ENCODE data around the gene CD2. TPM values are rescaled to one million over a fixed set of nuclear protein-coding genes. Genes with fewer than 3 reads are reported as not detected.

The CD2 gene
- total RNA-seq, 1 experiment from 2014 or later, result 0.10 TPM

- TF ChIP-seq, protein P1, sequence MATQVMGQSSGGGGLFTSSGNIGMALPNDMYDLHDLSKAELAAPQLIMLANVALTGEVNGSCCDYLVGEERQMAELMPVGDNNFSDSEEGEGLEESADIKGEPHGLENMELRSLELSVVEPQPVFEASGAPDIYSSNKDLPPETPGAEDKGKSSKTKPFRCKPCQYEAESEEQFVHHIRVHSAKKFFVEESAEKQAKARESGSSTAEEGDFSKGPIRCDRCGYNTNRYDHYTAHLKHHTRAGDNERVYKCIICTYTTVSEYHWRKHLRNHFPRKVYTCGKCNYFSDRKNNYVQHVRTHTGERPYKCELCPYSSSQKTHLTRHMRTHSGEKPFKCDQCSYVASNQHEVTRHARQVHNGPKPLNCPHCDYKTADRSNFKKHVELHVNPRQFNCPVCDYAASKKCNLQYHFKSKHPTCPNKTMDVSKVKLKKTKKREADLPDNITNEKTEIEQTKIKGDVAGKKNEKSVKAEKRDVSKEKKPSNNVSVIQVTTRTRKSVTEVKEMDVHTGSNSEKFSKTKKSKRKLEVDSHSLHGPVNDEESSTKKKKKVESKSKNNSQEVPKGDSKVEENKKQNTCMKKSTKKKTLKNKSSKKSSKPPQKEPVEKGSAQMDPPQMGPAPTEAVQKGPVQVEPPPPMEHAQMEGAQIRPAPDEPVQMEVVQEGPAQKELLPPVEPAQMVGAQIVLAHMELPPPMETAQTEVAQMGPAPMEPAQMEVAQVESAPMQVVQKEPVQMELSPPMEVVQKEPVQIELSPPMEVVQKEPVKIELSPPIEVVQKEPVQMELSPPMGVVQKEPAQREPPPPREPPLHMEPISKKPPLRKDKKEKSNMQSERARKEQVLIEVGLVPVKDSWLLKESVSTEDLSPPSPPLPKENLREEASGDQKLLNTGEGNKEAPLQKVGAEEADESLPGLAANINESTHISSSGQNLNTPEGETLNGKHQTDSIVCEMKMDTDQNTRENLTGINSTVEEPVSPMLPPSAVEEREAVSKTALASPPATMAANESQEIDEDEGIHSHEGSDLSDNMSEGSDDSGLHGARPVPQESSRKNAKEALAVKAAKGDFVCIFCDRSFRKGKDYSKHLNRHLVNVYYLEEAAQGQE (IDR thresholded peaks at IDR 0.05; ENCODE audit: insufficient read depth in 1 of 2, low read depth in 2 of 2, low read length in 1 of 2), result no peak
- no peak for TF ChIP-seq SIN3A (IDR thresholded peaks at IDR 0.05; ENCODE audit: borderline replicate concordance, insufficient read depth, low read depth, low read length)
- TF ChIP-seq POLR2AphosphoS5 (IDR thresholded peaks at IDR 0.05; ENCODE audit: low read depth, low read length), result no peak
- TF ChIP-seq CTCF (IDR thresholded peaks at IDR 0.05), result no peak
- TF ChIP-seq TCF7L2 (IDR thresholded peaks at IDR 0.05; ENCODE audit: low read depth, low read length), result no peak
- ATAC-seq (no peak), DNase-seq (ENCODE audit: low read depth, low spot score) (no peak)
- POLR2A ChIA-PET, result no interaction called here
- Histone ChIP-seq H3K4me3 (ENCODE audit: low read depth in 2 of 2, low read length in 2 of 2) (no peak overlapping the region), H3K27ac (ENCODE audit: low read length) (no peak overlapping the region), H3K9me3 (ENCODE audit: control insufficient read depth, insufficient read depth, low read depth, low read length) (no peaks in the 10 kb centered on the region), H3K27me3 (ENCODE audit: control insufficient read depth, insufficient read depth, low read length) (no peaks in the 10 kb centered on the region; the same call in 1 of the 2 replicates), H3K36me3 (ENCODE audit: control insufficient read depth, insufficient read depth, low read length) (no peaks in the 10 kb centered on the region), H3K4me1 (ENCODE audit: control insufficient read depth, insufficient read depth, low read length) (no peaks in the 10 kb centered on the region)
- CTCF ChIA-PET, result no interaction called here
- intact Hi-C loops (cut with micrococcal nuclease; ENCODE audit: unreplicated experiment) (loop anchor here (5.0 kb wide), 1 partner anchor 326 kb away; no protein-coding TSS in a partner anchor), in situ Hi-C loops (cut with HindIII; ENCODE audit: low pct_unique_long_range_greater_than_20kb, low sequenced_read_pairs) (no loop called here)
- no TSS peak for BruUV-seq (replicated peaks)
These were observed 22.8 kb upstream of the CD2 start for GRCh38 chr1:116731439-116731838.

DNA sequence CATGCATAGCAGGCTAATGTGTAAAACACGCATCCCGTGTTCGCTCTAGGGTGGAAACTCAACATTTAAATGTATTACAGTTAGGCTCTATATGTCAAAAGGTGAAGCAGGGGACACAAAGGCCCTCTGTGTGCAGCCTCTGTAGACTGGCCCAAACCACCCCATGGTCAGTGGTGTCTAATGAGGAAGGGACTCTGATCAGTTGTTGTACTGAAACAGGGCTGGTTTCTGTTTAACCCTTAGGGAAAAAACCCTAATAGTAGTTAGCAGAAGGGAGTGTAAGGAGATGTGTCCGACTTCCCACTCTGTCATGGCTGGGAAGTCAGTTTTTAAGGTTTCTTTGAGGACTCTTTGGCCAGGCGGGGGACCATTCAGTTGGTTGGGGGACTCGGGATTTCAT, 21.5 kb upstream of the CD2 start:
- ChIA-PET POLR2A (no interaction called here), CTCF (no interaction called here)
- Histone ChIP-seq H3K27me3 (ENCODE audit: control insufficient read depth, insufficient read depth, low read length) (no peaks in the 10 kb centered on the region; the same call in 1 of the 2 replicates), H3K36me3 (ENCODE audit: control insufficient read depth, insufficient read depth, low read length) (no peaks in the 10 kb centered on the region), H3K4me3 (ENCODE audit: low read depth in 2 of 2, low read length in 2 of 2) (no peak overlapping the region), H3K4me1 (ENCODE audit: control insufficient read depth, insufficient read depth, low read length) (no peaks in the 10 kb centered on the region), H3K9me3 (ENCODE audit: control insufficient read depth, insufficient read depth, low read depth, low read length) (no peaks in the 10 kb centered on the region), H3K27ac (ENCODE audit: low read length) (no peak overlapping the region)
- TF ChIP-seq, protein P1 (IDR thresholded peaks at IDR 0.05; ENCODE audit: insufficient read depth in 1 of 2, low read depth in 2 of 2, low read length in 1 of 2), result no peak
- no peak for TF ChIP-seq TCF7L2 (IDR thresholded peaks at IDR 0.05; ENCODE audit: low read depth, low read length)
- no peak for TF ChIP-seq POLR2AphosphoS5 (IDR thresholded peaks at IDR 0.05; ENCODE audit: low read depth, low read length)
- TF ChIP-seq SIN3A (IDR thresholded peaks at IDR 0.05; ENCODE audit: borderline replicate concordance, insufficient read depth, low read depth, low read length), result no peak
- no peak for TF ChIP-seq CTCF (IDR thresholded peaks at IDR 0.05)
- ATAC-seq (no peak), DNase-seq (ENCODE audit: low read depth, low spot score) (no peak)
- BruUV-seq (replicated peaks), result no TSS peak
- intact Hi-C loops (cut with micrococcal nuclease; ENCODE audit: unreplicated experiment), result loop anchor here (5.0 kb wide), 1 partner anchor 325 kb away; no protein-coding TSS in a partner anchor
- in situ Hi-C loops (cut with HindIII; ENCODE audit: low pct_unique_long_range_greater_than_20kb, low sequenced_read_pairs), result no loop called here

Measured in Panc1 (cell line).